Suppressor macrophage treated with lipopolysaccharide for 1 hour (primary cell): Measurements from ENCODE around the gene PRCP.

Experiments
- DNase-seq, 3 donors: peaks; one replicate each; pipeline ENCODE4 v3.0.0-alpha.2; 2020 to 2022

PRCP gene

DNA sequence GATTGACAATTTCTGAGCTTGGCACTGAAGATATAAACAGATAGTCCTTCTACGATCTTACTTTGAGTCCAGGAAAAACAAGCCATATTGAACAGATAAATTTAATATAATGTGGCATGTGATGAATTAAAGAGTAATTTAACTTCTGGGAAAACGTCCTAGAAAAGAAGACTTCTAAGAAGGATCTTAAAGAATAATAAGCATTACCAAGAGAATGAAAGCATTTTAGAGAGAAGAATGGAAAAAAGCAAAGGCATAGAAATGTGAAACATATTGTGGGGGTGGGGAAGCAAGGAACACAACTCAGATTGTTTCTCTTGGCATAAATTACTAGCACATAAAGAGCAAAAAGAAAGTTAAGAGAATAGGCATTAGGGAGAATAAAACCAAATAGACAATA, 6.7 kb upstream of the PRCP start:
- DNase-seq = no peak

DNA sequence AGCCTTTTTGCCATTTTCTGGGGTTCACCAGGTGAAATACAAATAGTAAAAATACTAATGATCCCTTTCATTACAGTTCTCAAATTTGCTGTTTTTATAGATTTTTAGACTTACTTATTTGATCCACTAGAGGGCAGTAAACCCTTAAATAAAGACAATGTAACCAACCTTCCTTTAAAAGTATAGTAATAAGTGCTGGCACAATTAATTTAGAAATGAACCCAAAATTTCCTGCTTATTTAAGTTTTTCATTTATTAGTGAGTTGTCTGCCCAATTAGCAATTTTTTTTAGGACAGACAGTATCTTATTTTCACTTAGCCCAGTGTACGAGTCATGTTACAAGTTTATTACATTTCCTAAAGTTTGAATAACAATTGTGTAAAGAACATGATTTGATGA, 6.0 kb upstream of the PRCP start:
- DNase-seq = peak in 2 of 3 donors; percentile 80 to 84

DNA sequence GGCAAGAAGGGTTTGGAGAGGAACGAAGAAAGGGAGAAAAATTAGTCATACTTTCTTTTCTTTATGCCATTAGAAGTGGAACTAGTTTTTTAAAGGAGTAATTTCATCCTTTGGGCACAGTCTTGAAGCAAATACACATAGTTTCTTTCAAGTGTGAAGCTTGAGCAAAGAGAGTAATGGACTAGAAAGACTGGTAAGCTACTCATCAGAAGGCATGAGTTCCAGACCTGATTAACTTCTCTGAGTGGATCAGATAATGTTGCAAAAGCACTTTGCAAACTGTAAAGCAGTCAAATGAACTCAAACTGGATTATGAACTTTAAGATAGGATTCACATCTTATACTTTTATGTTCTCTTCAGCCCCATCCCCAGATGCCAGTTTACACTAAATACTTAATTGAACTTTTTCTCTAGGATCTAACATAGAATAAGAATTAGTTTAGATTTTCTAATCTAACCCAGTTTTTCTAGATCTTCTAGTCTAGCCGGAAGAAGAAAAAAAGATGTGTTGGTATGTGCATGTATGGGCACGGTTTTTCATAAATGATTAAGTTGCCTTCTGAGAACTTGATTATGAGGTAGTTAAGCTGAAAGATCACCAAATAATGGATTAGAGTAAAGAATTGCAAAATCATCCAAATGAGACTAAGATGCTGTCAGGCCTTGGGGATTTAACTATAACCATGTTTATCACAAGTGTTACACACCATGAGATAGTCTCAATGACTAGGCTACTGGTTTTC, 3.8 kb upstream of the PRCP start:
- no peak for DNase-seq

DNA sequence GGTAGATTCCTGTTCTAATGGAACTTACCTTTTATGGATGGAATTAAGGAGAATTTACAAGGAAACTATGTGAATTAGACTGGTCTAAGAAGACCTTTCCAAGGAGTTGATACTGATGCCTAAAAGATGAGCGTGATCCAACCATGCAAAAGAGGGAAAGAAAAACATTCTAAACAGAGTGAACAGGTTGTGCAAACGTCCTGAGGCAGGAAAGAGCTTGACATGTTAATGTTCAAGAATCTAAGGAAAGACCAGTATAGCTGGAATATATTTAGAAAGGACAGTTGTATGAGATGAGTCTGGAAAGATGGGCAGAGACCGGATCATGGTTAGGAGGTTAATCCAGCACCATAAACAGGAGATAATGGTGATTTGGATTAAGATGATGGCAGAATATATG, 2.6 kb upstream of the PRCP start:
- DNase-seq = no peak

- no peak for DNase-seq
Observed at GRCh38 chr11:82901922-82902485, 1.8 kb upstream of the PRCP start.

GRCh38 chr11:82901165-82901921, 1.1 kb upstream of the PRCP start, which contains the start of gene DDIAS:
Gene DDIAS (plus strand): TSS chr11:82901736. CDS start chr11:82914739, 13,003 bp downstream.
- peak; percentile 97 to 98 (median 97) for DNase-seq

- DNase-seq = no peak
Observed at GRCh38 chr11:82899957-82900276, 313 bp downstream of the PRCP start.

DNA sequence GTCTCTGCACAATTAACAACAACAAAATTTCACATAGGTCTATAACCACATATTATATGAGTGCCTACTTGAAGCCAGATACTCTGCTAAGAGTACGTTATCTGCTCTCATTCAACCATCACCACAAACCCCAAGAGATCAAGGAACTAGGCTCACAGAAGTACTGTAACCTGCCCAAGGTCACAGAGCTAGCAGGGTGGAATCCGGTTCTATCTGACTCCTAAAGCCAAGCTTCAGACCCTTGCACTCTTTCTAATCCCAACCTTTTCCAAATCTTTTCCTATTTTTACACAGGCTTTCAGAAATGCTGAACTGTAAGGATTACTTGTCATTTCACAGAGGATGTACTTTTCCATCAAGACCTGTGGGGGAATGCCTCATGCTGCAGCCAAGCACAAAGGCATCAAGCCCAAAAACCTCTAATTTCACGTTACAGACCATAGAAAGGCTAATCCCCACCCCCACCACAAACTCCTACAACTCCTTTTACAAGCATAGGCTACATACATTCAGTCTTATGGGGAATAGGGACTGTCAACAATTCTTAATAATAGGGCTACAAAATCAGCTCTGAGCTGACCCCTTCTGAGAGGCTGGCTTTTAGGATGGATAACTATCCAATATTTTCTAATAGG, 927 bp downstream of the PRCP start:
- no peak for DNase-seq

GRCh38 chr11:82898241-82898640, 2.0 kb downstream of the PRCP start:
- DNase-seq = peak; percentile 31 to 48 (median 34)

DNA sequence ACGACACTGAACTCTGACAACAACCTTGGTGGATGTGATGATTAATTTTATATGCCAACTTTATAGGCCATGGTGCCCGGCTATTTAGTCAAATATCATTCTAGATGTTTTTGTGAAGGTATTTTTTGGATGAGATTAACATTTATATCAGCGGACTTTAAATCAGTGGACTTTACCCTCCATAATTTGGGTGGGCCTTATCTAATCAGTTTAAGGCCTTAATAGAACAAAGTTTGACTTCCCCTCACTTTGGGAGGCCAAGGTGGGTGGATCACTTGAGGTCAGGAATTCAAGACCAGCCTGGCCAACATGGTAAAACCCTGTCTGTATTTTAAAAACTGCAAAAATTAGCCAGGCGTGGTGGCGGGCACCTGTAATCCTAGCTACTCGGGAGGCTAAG, 4.0 kb downstream of the PRCP start:
- no peak for DNase-seq

- DNase-seq = peak; percentile 64 to 81 (median 68)
Observed at GRCh38 chr11:82895437-82896091, 4.7 kb downstream of the PRCP start.

GRCh38 chr11:82892611-82893169, 7.5 kb downstream of the PRCP start:
- DNase-seq = no peak

- DNase-seq = peak; percentile 18 to 52 (median 48)
Observed at GRCh38 chr11:82890936-82891335, 9.3 kb downstream of the PRCP start.

GRCh38 chr11:82890002-82890341, 10.3 kb downstream of the PRCP start:
- no peak for DNase-seq

DNA sequence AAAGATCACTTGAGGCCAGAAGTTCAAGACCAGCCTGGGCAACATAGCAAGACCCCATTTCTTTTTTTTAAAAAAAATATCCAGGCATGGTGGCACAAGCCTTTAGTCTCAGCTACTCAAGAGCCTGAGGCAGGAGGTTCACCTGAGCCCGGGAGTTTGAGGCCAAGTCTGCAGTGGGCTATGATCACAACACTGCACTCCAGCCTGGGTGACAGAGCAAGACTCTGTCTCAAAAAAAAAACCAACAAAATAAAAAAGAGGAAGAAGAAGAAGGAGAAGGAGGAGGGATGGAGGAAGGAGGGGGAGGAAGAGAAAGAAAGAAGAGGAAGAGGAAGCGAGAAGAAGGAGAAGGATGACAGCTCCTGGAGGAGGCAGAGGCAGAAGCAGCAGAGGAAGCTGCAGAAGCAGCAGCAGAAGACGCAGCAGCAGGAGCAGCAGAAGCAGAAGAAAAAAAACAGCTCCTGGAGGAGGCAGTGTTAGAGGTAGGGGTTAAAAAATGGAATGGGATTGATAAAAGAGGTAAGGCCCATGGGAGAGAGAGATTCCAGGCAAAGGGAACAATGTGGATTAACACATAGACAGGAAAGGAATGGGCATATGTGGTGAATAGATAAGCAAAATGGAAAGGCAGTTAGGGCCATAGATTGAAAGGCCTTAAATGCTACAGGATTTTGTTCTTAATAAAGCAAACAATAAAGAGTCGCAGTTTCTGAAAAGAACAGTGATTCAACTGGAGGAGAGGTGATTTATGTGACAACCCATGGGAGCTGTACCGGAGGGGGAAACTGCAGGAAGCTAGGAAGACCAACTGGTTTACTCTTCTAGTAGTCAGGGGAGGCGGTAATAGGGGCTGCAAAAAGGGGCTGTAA, 10.9 kb downstream of the PRCP start:
- peak; percentile 55 to 72 (median 63) for DNase-seq

DNA sequence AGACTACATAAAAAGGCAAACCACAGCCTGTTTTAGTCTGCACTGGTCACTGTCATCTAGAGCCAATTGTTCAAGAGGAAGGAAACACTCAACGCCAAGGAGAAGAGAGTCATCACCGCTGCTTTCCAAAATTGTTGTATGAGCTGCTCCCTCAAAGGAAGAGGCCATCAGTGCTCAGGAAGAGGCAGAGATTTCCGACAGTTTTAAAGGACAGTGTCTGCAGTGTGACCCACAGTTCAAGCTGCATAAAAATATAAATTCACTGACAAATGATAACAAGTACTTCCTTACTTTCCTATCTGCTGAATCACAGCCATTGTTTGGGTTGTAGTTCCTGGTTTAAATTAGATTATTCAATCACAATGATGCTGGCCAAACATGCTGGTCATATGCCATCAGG, 16.4 kb downstream of the PRCP start:
- peak in 2 of 3 donors; percentile 26 to 39 for DNase-seq

DNA sequence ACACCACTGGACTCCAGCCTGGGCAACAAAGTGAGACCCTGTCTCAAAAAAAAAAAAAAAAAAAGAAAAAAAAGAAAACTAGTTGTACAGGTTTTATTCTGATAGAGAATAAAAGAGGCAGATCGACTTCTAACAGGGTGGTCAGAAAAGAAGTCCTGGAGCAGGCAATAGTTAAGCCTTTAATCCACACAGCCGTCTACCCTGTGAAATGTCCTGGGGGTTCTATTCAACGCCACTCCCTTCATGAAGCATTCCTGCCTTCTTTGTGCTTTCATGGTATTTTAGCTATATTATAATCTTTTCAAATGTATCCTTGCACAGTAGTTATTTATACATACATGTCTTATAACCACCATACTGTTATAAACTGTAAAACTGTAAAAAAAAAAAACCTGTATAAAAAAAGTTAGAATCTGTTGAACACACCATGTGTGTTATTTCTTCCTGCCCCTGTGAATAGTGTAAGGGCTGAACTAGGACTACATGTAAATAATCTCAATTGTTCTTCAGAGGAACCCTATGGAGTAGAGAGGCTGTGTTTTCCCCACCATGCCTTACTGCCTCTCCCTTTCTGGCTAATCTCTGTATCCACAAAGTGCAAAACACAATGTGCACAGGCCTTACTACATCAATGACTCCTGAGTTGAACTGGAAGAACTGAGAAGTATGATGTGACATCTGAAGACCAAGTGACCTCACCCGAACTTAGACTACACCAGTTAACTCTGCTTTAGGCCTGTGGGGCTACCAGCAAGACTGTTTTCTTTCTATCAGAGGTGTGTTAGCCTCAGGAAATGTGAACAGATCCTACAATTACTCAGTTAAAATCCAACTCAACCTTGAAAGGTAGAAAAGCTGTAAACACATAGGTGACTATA, 25.3 kb downstream of the PRCP start:
- DNase-seq = no peak

DNA sequence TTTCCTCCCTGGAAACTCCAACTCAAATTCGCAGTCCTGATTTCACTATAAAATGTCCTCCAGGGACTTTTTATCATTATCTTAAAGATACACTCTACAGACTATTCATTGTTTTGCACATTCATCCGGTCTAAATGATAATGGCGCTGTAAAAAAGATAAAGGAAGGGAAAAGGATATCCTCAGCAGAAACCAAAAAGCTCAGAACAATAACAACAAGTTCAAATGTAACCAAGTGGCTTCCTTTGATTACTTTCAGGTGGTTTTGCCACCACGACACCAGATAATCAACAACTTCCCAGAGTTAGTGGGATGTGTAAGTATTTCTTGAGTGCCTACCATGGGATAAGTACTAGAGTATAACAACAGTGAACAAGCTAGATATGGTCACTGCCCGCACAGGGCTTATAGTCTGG, 26.3 kb downstream of the PRCP start:
- no peak for DNase-seq

DNA sequence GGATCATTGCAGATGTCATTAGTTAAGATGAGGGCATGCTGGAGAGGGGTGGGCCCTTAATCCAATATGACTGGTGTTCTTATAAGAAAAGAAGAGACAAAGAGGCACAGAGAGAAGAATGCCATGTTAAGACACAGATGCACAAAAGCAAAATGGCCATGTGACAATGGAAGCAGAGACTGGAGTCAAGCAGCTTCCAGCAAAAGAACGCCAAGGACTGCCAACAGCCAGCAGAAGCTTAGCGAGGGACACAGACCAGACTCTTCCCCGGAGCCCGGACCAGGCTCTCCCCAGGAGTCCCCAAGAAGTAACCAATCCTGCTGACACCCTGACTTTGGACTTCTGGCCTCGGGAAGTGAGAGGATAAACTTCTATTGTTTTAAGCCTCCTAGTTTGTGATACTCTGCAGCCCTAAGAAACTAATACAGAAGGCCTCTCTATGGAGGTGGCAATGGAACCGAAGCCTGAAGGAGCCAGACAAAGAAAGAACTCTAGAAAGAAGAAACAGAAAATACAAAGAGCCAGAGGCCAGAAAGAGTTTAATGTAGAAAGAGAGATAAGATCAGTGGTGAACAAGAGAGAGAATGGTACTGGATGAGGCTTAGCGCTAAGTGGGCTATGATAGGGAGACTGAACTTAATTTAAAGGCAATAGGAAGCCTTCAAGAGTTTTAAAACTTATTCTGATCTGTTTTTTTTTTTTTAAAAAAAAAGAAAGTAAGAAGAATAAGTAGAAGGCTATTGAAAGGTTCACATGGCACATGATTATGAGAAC, 27.7 kb downstream of the PRCP start:
- no peak for DNase-seq

DNA sequence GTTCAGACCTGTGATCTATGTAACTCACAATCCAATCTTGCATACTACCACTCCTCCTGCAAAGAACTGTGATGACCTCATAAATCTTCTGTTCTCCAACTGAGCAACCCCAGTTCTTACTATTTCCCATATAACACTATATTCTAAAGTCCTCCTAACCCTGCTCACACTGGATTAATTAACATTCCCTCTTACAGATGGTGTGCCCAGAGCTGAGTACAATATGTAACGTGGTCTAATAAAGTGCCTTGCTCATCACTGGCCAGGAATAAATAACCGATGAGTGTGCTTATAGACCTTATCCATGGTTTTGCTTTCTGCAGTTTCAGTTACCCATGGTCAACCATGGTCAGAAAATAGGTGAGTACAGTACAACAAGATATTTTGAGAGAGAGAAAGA, 28.6 kb downstream of the PRCP start:
- DNase-seq = no peak
